NCI-H2107 (cell line): ENCODE data around the gene KIRREL3.
A peak's percentile ranks its signal among the peaks of the same experiment; 100 is the strongest.

Source experiments
- DNase-seq: peaks from one replicate; lab custom pipeline; 2025; lab: John Stamatoyannopoulos, UW

The KIRREL3 gene

DNA sequence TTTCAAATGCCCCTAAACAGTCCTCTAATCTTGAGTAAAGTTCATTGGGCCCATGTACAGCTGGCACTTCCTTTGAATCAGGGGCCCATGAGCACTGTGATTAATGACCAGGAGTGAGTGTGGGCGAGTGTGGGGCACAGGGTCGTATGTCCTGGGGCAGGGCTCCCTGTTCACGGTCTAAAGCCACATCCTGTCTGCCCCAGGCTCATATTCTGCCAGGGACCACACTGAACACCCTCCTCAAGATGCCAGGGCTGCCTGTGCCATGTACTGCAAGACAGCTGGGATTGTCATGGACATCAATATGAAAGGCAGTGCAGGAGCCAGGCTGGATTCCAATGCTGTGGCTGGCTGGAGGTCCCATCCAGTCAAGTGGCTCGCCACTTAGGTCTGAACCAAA, 130.5 kb downstream of the KIRREL3 start:
- no peak for DNase-seq

DNA sequence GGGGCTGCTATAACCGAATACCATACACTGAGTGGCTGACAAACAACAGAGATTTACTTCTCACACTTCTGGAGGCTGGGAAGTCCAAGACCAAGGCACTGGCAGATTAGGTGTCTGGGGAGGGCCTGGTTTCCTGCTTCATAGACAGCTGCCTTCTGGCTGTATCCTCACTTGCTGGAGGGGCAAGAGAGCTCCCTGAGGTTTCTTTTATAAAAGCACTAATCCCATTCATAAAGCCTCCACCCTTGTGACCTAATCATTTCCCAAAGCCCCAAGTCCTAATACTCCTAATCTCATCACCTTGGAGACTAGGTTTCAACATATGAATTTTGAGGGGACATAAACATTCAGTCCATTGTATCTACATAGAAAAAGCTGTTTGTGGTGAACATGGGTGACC, 131.8 kb downstream of the KIRREL3 start:
- no peak for DNase-seq

DNA sequence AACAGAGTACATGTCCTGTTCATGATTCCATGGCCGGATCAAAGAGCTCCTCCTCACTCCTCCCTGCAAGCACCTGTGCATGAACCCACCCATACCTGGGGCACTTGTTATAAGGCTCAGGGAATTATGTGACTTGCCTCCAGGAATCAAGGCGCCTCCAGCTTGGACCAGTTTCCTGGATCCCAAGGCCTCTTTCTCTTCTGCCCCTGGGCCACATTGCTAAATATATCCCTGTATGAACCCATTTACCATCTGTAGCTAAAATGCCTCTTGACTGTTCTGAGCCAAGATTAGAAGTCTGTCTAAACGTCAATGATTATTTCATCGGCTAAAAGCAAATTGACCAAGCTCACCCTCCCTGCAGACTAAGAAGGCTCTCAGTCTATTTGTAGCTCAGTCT, 135.6 kb downstream of the KIRREL3 start:
- no peak for DNase-seq

- DNase-seq: no peak
Observed at GRCh38 chr11:126863294-126863997, 137.1 kb downstream of the KIRREL3 start.

DNA sequence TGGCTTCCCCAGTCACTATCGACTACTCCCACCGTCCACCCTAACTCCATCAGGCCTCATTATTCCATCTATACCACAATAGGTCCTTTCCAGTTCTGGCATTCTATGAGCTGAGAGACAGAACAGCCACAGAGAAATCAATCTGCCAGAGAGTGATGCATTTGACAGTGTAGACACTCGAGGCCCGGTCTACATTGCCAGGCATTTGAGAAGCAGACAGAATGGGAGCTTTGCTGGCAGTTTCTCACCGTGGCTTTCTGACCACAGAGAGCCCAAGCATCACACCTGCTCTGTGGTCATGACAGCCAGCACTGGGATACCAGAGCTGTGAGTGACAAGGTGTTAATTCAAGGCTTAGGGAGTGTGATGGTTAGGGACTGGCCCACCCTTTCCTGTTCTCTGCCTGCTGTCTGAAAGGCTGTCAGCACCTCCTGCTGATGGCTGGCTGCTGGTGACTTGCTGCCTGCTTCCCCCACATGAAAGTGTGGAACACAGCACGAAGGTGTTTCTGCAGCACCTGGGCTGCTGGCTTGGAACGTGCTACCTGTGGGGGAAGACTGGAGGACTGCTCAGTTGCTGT, 137.8 kb downstream of the KIRREL3 start:
- peak; percentile 58 for DNase-seq

- DNase-seq: no peak
Observed at GRCh38 chr11:126861796-126862459, 138.6 kb downstream of the KIRREL3 start.

DNA sequence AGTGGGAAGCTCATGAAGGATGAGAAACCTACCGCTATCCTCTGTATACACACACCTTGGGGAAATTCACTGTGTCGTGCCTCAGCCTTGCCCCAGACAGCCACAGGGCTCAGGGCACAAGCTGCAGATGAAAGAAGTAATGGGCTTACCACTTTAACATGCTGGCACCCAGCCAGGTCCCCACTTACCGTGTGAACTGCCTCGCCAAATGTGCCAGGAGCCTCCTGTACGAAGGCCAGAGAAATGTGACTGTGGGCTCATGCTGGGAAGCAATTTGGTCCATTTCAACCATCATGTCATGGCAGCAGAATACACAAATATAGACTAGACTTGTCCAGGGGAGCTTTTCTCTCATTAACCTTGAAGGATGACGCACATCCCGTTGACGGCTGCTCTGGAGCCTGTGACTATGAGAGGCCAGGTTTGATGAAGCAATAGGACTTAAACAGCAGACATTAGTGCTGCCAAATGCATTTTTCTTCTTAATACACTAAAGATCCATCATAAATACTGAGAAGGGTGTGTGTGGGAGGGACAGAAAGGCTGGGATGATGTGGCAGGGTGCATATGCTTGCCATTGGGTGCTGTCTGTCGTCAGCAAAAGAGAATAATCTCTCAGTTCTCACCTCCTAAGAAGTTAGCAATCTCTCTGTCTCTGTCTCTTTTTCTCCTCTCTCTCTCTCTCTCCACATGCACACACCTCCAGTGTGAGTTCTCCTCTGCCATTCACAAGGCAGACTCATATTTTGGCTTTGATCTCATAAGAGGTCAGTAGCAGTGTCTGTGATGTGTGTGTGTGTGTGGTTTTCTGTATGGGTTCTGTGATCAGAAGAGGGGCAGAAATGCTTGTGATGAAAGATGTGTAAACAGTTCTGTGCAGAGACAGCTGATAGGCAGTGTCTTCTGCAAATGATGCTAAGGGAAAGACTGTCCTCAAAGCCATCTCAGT, 142.4 kb downstream of the KIRREL3 start:
- DNase-seq: peak; percentile 60

- DNase-seq: no peak
Observed at GRCh38 chr11:126855536-126855935, 145.0 kb downstream of the KIRREL3 start.

- no peak for DNase-seq
Observed at GRCh38 chr11:126853732-126854131, 146.8 kb downstream of the KIRREL3 start.

- DNase-seq: no peak
Observed at GRCh38 chr11:126844789-126845188, 155.8 kb downstream of the KIRREL3 start.

GRCh38 chr11:126843096-126843495, 157.5 kb downstream of the KIRREL3 start:
- no peak for DNase-seq

DNA sequence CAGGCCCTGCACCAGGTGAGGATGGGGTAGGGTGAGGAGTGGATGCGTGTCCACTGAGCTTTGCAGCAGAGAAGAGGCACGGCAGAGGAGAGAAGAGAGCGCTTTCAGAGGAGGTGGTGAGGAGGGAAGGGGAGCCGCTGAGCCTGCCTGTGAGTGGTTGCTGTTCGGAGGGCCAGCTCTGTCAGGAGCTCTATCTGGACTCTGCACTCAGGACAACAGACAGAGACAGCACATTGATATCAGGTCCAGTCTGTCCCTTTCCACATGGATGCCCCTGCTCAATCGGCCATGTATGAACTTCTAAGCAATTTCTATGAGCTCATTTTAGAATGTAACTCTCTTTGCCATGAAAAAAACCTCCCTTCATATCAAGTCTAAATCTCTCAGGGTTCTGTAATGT, 158.6 kb downstream of the KIRREL3 start:
- no peak for DNase-seq

- DNase-seq: no peak
Observed at GRCh38 chr11:126840975-126841374, 159.6 kb downstream of the KIRREL3 start.

DNA sequence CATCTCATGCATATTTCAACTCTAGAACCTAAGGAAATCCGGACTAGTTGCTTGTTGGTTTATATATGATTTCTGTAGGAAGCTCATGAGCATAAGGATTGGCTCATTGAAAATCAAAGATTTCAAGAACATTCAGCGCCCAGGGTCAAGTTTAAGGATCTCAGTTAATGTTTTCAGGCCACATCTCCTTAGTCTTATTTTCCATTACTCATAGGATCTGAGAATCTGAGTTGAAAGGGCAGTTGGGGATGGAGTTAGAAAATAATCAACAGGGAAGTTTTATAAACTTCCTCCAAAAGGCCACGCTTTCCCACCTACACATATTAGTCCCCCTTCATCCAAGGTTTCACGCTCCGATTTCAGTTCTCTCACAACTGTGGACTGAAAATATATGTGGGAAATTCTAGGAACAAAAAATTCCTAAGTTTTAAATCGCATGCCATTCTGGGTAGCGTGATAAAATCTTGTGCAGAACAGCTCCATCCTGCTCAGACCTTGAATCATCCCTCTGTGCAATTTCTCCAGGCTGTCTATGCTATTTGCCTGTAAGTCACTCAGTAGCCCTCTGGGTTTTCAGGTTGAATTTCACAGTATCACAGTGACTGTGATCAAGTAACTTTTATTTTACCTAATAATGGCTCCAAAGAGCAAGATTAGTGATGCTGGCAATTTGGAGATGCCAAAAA, 160.2 kb downstream of the KIRREL3 start:
- DNase-seq: no peak

- no peak for DNase-seq
Observed at GRCh38 chr11:126839496-126839895, 161.1 kb downstream of the KIRREL3 start.

DNA sequence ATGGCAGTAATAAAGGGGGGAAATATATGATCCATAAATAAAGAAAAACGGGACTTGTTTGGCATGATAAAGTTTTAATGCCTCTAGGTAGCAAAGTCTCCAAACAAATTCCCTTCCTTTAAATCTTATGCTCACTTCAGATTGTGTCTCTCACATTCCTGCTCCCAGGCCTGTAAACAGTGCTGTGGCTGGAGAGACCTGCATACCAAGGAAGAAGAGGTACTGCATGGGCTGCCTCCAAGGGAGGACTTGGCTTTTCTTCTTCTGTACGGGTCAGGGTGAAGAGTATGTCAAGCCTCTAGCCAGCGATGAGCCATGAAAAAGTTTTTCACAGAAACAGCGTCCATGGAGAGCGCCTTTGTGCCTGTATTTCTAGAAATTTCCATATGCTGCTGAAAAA, 161.8 kb downstream of the KIRREL3 start:
- no peak for DNase-seq

- no peak for DNase-seq
Observed at GRCh38 chr11:126837581-126837980, 163.0 kb downstream of the KIRREL3 start.

GRCh38 chr11:126834573-126834972, 166.0 kb downstream of the KIRREL3 start:
- no peak for DNase-seq

DNA sequence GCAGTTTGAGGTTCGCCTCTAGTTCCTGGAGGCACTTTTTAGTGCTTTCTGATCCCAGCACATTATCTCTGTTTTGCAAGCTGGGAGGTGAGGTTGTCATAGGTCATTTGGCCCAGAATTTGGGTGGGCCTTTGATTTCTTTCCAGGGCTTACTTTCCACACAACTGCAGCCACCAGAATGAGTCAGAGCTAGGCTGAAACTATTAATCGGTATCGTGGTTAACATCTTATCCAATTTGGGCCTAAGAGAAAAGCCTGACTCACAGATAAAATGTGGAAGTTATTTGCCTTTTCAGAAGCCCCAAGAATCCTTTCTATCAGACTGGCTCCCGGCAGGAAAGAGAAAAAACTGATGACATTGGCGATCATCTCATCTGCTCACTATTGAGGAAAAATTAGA, 166.4 kb downstream of the KIRREL3 start:
- DNase-seq: no peak

GRCh38 chr11:126833065-126833464, 167.5 kb downstream of the KIRREL3 start:
- no peak for DNase-seq

DNA sequence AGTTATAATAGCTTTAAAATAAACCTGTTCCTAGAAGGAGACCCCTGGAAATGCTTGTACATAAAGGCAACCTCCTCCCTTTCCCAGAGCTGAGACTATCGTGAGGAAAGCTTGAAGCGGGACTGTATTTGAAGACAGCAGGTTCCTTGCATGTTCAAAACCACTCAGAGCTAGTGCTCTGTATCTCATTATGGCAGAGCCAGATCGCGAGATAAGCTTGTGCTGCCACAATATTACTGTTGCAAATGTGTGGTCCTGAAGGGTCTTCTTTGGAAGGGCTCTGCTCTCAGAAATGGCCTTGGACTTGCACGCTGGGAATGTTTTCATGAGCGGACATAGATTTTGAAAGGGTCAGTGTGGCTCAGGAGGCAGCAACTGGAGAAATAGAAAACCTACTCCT, 168.2 kb downstream of the KIRREL3 start:
- no peak for DNase-seq
